DMS114 treated with DMSO at 0.1 percent for 48 hours (cell line): ENCODE data around the gene WSB1.
"Not testable (repeated sequence)": the region's sequence is repeated elsewhere in the genome, so short reads cannot be mapped to it uniquely, and the experiment has no call there.

Experiments used
- DNase-seq: peaks from one replicate; lab custom pipeline; 2025; ENCODE audit not compliant: unreplicated experiment; lab: John Stamatoyannopoulos, UW

WSB1 gene

GRCh38 chr17:27313301-27313700 is 19.4 kb downstream of the WSB1 start:
- DNase-seq: no peak

- DNase-seq: no peak
Observed at GRCh38 chr17:27315322-27315721, 21.4 kb downstream of the WSB1 start.

- DNase-seq: no peak
Observed at GRCh38 chr17:27315796-27316465, 22.0 kb downstream of the WSB1 start.

- DNase-seq: no peak
Observed at GRCh38 chr17:27318228-27318627, 24.3 kb downstream of the WSB1 start.

GRCh38 chr17:27318633-27319032 is 24.7 kb downstream of the WSB1 start:
- DNase-seq: no peak

- no peak for DNase-seq
Observed at GRCh38 chr17:27319541-27320221, 25.8 kb downstream of the WSB1 start.

GRCh38 chr17:27320222-27320560 is 26.3 kb downstream of the WSB1 start:
- no peak for DNase-seq

- DNase-seq: no peak
Observed at GRCh38 chr17:27321372-27321771, 27.5 kb downstream of the WSB1 start.

GRCh38 chr17:27322026-27322425 is 28.1 kb downstream of the WSB1 start:
- DNase-seq: no peak

GRCh38 chr17:27322690-27323508 is 29.0 kb downstream of the WSB1 start:
- no peak for DNase-seq

- DNase-seq: no peak
Observed at GRCh38 chr17:27323538-27324215, 29.8 kb downstream of the WSB1 start.

- DNase-seq: no peak
Observed at GRCh38 chr17:27324771-27325339, 30.9 kb downstream of the WSB1 start.

GRCh38 chr17:27326051-27326450 is 32.1 kb downstream of the WSB1 start:
- DNase-seq: no peak

- DNase-seq: no peak
Observed at GRCh38 chr17:27326585-27326984, 32.7 kb downstream of the WSB1 start.

- no peak for DNase-seq
Observed at GRCh38 chr17:27327397-27327796, 33.5 kb downstream of the WSB1 start.

GRCh38 chr17:27327871-27328270 is 34.0 kb downstream of the WSB1 start:
- DNase-seq: no peak

GRCh38 chr17:27328686-27329085 is 34.8 kb downstream of the WSB1 start:
- not testable (repeated sequence) for DNase-seq

- no peak for DNase-seq
Observed at GRCh38 chr17:27329146-27329805, 35.4 kb downstream of the WSB1 start.

GRCh38 chr17:27332047-27332393 is 38.1 kb downstream of the WSB1 start:
- no peak for DNase-seq

- peak; percentile 68 for DNase-seq
Observed at GRCh38 chr17:27332485-27333409, 38.8 kb downstream of the WSB1 start.
